GM12873 (cell line): ENCODE results near the gene NAT16.

Source experiments
- TF ChIP-seq, protein P1 (sequence below): IDR thresholded peaks from 2 replicates; pipeline ENCODE4 v1.5.1; 2012; ENCODE audit warnings: low read depth, mild to moderate bottlenecking, moderate library complexity, low read length, control low read depth; ENCODE audit not compliant: insufficient read depth; ENCODE audit errors: missing control alignments

NAT16 gene

GRCh38 chr7:101180130-101180755 is at the start of gene NAT16:
TSS of gene NAT16 (minus strand) at chr7:101180293. CDS start at chr7:101174807, 5,486 bp downstream.
- TF ChIP-seq, protein P1, sequence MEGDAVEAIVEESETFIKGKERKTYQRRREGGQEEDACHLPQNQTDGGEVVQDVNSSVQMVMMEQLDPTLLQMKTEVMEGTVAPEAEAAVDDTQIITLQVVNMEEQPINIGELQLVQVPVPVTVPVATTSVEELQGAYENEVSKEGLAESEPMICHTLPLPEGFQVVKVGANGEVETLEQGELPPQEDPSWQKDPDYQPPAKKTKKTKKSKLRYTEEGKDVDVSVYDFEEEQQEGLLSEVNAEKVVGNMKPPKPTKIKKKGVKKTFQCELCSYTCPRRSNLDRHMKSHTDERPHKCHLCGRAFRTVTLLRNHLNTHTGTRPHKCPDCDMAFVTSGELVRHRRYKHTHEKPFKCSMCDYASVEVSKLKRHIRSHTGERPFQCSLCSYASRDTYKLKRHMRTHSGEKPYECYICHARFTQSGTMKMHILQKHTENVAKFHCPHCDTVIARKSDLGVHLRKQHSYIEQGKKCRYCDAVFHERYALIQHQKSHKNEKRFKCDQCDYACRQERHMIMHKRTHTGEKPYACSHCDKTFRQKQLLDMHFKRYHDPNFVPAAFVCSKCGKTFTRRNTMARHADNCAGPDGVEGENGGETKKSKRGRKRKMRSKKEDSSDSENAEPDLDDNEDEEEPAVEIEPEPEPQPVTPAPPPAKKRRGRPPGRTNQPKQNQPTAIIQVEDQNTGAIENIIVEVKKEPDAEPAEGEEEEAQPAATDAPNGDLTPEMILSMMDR = no peak

GRCh38 chr7:101226721-101227120 is 46.6 kb upstream of the NAT16 start:
- TF ChIP-seq, protein P1 = no peak

GRCh38 chr7:101225650-101226049 is 45.6 kb upstream of the NAT16 start:
- TF ChIP-seq, protein P1 = no peak

DNA sequence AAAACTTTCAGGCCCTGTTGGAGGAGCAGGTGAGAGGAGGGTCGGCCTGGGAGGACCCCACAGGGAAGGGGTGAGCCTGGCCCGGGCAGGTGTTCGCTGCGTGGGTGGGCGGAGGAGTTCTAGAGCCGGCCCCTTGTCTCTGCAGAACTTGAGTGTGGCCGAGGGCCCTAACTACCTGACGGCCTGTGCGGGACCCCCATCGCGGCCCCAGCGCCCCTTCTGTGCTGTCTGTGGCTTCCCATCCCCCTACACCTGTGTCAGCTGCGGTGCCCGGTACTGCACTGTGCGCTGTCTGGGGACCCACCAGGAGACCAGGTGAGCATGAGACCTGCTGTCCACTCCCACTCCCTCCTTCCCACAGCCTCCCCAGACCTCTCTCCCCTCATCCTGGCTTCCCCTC is 43.4 kb upstream of the NAT16 start:
- TF ChIP-seq, protein P1 = no peak

GRCh38 chr7:101222275-101222830 is 42.3 kb upstream of the NAT16 start:
- TF ChIP-seq, protein P1 = no peak

DNA sequence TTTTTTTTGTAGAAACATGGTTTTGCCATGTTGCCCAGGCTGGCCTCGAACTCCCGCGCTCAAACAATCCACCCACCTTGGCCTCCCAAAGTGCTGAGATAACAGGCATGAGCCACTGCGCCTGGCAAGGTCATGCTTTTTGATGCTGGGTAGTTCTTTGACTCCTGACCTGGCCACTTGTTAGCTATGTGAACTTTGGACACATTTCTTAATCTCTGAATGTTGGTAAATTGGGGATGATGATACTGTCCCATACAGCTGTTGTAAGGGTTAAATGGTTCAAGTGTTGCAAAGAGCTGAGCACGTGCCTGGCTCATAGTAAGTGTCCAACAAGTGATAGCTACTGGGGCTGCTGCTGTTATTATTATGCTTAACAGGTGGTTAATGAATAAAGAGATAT is 40.2 kb upstream of the NAT16 start:
- TF ChIP-seq, protein P1 = no peak

DNA sequence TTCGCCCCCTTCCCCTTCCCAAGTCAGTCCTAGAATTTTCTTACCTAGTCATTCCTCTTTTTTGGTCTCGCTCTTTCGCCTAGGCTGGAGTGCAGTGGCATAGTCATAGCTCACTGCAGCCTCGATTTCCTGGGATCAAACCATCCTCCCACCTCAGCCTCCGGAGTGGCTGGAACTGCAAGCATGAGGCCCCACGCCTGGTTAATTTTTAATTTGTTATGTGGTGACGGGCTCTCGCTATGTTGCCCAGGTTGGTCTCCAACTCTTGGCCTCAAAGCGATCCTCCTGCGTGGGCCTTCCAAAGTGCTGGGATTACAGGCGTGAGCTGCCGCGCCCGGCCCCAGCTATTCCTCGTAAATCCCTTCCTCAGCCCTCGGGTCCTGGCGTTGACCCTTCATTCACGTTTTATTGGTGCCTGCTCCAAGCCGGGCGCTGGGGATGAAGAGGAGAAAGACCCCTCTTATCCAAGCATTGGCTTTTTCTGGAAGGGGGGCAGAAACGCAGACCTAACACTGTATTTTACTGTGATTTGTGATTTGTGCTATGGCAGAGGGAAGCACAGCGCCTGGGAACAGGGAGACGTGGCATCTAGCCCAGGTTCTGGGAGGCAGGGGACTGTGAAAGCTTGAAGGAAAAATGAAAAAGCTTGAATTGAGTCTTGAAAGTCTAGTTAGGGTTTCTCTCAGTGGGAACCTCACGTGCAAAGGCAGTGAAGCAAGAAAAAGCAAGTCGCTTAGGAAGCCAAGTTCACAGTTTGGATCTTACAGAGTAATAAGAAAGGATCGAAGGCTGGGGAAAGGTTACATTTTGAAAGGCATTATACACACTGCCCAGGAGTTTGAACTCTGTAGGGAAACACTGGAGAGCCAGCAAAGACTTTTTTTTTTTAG is 38.4 kb upstream of the NAT16 start:
- TF ChIP-seq, protein P1 = no peak
